Activated CD4-positive, alpha-beta T cell treated with anti-CD3 and anti-CD28 coated beads, Interleukin-2, amount 50 U/mL, for 4 hours (primary cell): ENCODE measurements around the gene KEL.
"Not testable (repeated sequence)": the region's sequence is repeated elsewhere in the genome, so short reads cannot be mapped to it uniquely, and the experiment has no call there.

ENCODE experiments used
- DNase-seq, 2 experiments: peaks; one replicate each; pipeline ENCODE4 v3.0.0-alpha.2; 2020

The KEL gene, protein sequence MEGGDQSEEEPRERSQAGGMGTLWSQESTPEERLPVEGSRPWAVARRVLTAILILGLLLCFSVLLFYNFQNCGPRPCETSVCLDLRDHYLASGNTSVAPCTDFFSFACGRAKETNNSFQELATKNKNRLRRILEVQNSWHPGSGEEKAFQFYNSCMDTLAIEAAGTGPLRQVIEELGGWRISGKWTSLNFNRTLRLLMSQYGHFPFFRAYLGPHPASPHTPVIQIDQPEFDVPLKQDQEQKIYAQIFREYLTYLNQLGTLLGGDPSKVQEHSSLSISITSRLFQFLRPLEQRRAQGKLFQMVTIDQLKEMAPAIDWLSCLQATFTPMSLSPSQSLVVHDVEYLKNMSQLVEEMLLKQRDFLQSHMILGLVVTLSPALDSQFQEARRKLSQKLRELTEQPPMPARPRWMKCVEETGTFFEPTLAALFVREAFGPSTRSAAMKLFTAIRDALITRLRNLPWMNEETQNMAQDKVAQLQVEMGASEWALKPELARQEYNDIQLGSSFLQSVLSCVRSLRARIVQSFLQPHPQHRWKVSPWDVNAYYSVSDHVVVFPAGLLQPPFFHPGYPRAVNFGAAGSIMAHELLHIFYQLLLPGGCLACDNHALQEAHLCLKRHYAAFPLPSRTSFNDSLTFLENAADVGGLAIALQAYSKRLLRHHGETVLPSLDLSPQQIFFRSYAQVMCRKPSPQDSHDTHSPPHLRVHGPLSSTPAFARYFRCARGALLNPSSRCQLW

DNA sequence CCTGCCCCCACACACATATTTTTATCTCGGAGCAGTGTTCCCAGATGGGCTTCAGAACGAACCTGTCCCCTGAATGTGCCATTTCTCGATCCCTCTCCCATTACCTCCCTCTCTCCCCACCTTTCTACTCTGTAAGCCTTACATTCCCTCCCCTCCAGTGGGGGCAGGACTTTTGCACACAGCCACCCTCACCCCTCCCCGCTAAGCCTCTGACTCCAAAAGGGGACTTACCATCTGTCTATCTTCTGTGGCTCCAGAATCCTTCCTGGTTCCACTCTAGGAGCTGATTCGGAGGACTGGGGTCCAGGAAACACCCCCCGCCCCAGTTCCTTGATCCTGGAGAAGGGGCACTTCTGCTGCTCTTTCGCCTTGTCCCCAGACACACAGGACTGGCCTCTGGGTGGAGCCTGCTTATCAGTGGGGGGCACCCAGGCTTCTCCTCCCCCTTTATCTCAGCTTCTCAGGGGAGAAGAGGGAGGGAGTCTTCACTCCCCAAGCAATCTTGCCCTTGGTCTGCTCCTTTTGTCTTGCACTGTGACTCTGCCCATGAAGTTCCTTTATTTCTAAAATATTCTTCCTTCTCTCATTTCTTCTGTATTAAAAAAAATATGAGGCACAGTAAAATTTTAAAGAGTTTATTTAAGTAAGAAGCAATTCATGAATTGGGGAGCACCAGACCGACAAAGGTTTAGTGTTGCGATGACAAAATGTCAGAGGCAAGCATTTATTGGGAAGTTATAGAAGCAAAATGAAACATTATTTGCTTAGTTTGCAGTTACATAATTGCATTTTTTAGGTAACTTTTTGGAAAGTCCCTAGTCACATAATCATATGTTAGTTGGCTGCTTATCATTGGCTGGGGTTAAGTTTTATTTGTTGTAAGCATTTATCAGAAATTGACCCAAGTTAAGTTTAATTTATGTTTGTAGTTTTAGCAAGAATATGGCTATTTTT is at the start of gene KEL:
TSS of gene KEL (minus strand) at position 391 of the 954 bp plus-strand sequence. CDS start at position 234, 157 bp downstream.
- DNase-seq, result no peak

DNA sequence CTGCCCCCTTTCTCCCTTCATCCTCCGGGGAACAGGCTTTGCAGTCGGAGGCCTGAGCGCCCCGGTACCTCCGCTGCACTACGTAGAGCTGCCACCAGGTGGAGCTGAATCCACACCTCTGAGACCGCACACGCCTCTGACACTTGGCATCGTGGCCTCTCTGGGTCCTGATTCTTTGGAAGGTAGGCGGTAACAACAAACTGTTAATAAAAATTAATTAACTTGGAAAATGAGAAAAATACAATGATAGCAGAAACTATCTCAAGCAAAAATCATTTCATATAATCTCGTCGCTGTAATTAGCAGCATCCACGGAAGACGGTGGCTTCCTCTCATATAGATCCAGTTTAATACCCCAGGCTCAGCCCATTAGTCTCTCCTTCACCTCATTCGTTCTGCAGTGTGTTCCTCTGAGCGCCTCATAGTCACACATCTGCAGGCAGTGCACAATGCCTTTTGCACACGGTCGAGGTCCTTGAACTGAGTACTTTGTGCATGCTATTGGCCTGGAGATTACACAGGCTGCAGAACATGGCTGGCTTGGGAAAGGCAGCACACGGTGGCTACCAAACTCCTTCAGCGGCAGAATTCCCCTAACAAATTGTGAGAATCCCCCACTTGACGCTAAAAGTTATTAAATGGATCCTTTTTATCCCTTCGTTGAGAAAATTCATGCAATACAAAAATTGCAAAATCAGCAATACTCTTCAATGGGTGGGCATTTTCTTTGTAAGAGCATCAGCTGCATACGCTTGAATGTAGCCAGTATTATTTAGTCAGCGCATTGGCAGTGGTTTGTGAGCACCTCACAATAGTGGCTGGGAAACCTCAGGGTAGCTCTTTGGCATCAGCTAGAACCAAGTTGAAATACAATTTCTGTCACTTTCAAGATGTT is 46.1 kb upstream of the KEL start:
- DNase-seq, result peak; percentile 77 to 83

DNA sequence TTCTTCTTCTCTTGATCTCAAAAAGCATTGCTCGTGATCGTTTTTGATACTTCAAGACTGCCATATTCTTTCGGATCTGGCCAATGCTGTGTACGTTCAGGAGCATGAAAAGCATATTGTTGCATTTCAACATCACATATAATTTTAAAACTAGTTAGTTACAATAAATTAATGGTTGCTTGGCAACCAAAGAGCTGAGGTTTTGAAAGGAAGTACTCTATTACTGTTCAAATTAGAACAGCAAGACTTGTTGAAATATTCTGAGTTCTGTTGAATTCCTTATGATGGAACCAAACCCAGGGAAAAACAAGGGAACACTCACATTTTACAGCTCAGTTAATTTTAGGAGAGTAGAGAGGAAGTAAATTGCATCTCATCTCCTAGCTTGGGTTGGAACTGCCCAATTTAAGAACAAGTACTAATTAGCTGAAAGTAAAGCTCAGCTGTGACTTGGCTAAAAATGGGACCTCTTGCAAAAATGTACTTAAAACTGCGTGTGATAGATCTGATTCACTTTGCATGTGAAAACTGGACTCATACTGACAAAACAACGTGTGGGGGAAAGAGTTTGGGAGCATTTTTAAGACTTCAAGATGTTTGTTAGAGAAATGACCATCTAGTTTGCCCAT is 43.6 kb upstream of the KEL start:
- no peak for DNase-seq

DNA sequence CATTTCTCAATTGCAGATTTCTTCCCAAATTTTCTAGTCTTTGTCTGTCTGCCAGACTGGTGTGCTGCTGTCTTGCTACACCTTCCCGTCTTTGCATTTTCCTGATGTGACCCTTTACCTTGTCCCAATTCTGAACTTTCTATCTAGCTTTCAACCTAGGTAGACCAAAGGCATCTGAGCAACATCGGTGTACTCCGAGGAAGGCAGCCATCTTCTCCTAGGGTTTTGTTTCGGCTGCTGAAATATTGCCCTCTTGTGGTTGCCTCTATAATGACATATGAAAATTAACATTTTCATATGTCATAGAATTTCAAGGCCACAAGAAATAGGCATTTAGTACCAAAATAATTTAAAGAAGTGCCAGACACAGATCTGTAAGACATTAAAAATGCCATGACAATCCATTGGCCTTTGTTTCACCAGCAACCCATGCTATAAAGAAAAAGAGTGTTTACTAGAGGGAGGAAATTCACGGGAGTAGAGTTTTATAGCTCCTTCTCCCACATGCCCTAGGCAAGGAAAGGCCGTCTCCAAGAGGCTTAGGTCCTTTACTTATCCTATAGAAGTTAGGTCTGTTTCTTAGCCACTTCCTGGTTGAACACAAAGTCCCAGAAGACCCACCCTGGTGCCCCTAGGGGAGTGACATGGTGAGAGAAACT is 41.4 kb upstream of the KEL start:
- DNase-seq, result peak; percentile 15 to 16

DNA sequence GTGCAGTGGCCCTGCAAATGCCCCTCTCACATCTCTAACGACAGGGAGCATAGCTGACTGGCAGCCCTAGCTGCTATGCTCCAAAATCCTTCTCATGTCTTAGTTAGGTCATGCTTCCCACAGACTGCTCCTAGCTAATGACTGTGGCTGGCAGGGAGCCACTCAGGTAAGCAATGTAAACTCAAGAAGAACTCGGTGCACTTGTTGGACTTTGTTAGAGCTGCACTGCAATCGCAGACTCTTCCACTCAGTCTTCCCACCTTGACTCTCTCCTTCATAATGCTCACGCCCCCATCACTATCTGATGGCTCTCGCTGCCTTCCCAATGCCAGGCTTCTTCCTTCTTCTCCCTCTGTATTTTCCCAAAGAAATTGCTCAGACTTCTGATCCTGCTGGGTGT is 40.7 kb upstream of the KEL start:
- no peak for DNase-seq

DNA sequence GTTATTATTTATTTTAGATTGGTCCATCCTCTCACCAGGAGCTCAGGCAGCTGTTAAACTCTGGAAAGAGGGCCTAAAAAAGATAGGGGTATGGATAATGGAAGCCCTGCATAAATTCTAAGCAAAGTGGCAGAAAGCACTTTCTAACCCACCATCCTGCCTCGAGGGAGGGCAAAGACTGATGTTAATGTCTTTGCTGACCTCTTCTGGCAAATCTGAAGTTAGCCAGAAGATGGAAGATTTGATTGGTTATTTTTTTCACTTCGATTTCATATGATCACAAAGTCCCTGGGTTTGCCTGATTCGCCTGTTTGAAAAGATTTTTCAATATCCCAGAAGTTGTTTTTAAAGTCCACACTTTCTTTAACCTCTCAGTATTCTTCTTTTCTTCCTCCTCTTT is 39.9 kb upstream of the KEL start:
- DNase-seq, result no peak

DNA sequence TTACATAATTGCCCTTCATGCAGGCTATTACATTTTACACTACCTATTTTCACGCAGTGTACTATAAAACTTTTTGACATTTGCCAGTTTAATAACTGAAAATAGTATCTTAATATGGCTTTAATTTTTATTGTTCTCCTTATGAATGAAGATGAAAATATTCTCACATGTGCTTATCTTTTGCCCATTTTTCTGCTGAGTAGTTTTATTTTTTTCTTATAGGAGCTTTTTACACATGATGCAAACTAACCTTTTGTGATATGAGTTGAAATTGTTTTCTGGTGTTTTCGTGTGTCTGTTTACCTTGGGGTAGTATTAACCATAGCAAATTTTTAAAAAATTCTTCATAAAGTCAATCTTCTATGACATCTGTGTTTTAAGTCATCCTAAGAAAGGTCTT is 38.5 kb upstream of the KEL start:
- no peak for DNase-seq

DNA sequence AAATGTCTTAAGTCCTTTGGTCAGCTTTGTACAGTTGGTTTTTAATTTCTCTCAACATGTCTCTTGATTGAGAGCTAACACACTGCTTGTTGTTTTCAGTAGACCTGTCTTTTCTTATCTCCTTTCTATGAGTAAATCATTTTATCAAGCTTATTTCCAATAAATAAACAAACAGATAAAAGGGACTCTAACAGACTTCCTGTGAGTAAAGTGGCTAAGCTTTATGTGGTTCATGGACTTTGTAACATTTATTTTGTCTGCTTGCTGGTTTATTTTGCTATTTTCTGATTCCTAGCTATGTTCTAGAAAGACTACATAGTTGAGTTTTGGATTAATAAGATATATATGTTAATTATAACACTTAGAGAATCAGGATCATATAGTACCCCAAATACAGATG is 37.6 kb upstream of the KEL start:
- no peak for DNase-seq

DNA sequence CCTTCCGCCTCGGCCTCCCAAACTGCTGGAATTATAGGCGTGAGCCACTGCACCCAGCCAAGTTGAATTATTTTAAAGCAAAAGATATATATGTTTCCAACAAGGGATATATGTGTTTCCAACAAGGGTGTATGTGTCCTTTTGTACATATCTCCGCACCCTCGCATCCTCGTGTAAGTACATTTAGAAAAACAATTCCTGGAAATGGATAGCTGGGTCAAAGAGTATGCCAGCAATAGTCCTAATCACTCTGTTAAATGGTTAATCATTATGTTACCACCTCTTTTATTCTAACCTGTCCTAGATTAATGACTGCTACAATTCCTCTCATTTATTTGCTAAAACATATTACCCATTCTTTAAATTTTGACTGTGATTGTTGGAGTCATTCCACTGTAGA is 36.8 kb upstream of the KEL start:
- no peak for DNase-seq

DNA sequence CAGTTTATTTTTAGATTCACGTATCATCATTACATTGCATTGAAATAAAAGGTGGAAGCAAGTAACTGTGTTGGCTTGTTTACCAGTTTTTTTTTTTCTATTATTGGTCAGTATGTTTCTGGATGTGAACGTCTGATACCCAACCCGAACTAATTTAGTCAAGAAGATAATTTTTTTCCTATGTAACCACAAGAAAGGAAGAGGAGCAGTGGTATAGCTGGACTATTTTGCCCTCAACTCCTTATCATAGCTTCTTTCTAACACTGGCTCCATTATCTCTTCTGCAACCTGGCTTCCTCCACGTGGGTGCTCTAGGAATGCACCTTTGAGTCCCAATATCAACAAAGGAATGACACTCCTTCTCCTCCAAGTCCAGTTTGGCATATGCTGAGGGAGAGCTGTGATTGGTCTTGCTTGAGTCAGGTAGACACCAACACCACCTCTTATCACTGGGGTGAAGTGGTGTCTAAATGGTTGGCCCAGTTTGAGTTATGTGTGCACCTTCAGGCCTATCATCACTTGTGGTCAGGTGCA is 35.4 kb upstream of the KEL start:
- no peak for DNase-seq

DNA sequence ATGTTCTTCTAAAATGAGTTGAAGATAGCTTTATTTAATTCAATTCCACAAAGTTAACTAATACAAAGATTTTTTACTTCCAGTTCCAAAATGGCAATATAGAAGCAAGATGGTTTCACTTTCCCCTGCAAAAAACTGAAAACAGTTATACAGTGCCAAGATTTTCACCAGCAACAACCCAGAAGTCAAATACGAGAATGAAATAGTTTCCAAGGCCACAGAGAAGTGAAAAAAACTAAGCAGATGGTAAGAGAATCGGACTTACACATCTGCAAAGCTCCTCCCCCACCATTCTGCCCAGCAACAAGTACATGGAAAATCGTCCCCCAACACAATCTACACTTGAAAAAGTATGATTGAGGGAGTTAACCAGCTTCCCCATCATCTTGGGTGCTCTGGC is 30.3 kb upstream of the KEL start:
- no peak for DNase-seq

DNA sequence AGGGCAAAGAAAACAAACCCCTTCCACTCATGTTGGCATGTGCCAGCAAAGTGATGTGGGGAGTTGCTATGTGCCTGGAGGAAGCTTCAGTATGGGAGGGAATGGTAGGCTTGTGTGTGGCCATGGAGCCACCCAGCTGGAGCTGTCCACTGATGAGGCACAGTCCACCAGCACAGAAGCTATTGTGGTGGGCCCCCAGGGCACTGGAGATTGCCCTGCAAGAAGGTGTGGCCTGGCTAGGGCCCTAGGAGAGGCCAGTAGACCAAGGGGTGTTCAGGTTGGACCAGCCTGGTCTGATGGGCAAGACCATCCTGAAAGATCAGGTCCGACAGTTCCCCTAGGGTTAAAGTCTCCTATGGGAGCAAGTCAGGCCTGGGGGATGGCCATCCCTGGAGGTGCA is 22.1 kb upstream of the KEL start:
- DNase-seq, result no peak

DNA sequence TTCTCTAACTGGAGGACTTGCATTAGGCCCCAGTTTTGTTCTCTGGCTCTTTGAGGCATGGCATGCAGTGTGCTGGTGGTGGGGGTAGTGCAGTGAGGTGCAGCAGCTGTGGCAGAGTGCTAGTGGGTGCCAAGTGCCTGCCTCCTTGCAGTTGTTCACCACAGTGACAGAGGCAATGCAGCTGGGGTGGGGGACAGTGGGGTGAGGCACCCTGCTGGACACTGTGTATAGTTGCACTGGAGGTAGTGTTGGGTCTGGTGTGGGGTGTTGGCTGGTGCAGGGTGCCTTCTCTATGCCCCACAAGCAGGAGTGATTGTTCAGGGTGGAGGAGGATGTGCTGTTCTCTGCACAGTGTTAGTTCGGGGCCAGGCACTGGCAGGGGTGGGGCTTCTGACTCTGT is 21.7 kb upstream of the KEL start:
- no peak for DNase-seq

DNA sequence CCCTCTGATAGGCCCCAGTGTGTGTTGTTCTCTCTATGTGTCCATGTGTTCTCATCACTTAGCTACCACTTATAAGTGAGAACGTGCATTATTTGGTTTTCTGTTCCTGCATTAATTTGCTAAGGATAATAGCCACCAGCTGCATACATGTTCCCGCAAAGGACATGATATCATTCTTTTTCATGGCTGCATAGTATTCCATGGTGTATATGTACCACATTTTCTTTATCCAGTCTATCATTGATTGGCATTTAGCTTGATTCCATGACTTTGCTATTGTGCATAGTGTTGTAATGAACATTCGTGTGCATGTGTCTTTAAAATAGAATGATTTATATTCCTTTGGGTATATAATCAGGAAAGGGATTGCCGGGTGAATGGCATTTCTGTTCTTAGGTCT is 16.2 kb upstream of the KEL start:
- not testable (repeated sequence) for DNase-seq

DNA sequence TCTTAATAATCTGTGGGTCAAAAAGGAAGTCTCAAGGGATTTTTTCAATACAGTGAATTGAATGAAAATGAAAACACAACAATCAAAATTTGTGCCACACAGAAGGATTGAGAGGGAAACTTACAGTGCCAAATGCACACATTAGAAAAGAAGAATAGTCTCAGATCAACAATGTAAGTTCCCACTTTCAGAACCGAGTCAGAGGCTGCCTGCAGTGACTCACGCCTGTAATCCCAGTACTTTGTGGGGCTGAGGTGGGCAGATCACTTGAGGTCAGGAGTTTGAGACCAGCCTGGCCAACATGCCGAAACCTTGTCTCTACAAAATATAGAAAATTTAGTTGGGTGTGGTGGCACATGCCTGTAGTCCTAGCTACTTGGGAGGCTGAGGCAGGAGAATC is 12.5 kb upstream of the KEL start:
- DNase-seq, result no peak

DNA sequence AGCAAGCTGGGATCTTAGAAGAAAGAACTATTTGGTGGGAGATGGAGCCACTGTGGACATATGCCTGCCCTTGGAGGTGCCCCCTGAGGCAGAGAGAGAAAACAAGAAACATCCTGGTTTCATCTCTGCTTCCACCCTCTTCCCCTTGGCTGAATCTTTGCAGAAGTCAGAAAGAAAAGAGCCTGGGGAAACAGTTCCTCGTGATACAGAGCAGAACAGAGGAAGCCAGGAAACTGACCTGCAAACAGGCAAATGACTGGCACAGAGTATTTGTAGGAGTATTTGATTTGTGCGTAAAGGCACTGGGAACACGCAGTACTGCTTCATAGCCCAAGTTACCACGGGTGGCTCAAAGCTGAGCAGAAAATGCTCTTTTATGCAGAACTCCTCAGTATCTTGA is 7.0 kb upstream of the KEL start:
- DNase-seq, result no peak

DNA sequence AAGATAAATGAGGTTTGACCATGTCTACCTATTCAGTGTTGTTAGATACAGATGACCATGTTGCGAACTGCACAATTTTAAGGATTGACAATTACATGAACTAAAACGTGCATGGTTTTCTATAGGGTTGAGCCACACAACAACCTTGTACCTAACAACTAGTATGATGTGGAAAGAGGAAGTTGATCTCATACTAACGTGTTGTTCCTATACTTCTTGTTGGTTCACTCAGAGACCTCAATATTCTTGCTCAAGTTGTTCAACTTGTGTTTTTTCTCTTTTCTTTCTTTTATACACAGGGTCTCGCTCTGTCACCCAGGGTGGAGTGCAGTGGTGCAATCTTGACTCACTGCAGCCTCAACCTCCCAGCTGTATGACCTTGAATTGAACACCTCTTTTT is 6.1 kb upstream of the KEL start:
- DNase-seq, result no peak

DNA sequence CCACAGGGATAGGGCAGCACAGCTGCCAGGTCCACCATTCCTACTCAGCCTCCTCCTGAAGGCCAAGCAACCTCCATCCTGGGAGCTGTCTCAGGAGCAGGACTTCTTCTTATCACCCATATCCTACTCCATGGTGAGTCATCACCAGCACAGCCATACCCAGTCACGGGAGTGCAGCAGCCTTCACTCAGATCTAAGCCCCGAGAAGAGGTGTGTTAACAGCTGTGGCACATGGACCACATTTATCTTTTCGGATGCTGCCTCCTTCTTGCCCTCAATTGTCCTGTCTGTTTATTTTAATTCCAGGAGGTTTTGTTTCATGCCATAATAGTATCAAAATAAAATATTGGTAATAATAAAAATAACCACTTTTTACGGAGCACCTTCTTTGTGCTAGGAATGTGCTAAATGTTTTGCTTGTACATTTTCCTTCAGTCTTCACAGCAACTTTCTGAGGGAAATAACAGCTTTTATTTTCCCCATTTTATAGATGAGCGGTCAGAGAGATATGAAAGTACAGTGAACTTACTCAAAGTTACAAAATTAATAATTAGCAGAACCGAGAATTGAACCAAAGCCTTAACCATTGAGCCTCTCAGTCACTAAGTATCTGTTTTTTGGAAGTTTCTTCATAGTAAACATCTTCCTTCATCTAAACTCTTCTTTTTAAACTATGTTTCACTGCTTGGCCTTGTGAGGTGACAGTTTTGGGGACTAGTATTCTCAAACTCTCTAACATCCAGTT is 2.5 kb upstream of the KEL start:
- no peak for DNase-seq

DNA sequence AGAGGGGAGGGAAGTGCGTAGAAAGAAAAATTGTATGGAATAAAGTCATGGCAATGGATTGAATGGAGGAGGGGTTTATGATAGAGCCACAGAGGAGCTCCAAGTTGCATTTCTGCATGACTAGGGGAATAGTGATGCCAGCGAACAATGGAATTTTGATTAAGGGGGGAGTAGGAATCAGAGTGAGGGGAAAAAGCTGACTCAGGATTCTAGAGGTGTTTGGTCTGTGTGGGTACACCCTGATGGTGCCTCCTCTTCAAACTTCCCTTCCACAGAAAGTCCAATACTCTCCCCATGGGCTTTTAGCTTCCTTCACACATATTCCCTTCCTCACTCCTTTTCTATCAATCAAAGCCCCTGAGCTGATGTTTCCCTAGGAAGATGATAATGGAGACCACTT is 1.8 kb upstream of the KEL start:
- DNase-seq, result no peak

DNA sequence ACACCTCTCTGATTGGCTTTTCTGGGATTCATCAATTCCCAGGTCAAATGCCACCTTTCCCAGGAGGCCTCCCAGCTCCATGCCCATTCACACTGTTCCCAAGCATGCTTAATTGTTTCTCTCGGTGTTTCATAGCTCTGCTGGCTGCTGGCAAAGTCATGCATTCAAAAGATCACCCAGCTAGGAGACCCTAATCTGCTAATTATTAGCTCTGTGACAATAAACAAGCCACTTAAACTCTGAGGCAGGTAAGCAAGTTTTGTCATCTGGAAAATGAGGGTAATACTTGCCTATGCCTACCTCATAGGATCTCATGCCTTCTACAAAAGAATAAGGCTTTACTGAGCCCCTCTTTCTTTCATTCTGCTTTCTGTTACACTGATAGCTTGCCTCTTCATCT is 828 bp upstream of the KEL start:
- DNase-seq, result no peak
